EH (cell line): ENCODE results near the gene WNT9B.

Experiments used
- DNase-seq: peaks from one replicate; pipeline ENCODE4 v3.0.0-alpha.2; 2015; ENCODE audit warnings: low read depth

Gene WNT9B

DNA sequence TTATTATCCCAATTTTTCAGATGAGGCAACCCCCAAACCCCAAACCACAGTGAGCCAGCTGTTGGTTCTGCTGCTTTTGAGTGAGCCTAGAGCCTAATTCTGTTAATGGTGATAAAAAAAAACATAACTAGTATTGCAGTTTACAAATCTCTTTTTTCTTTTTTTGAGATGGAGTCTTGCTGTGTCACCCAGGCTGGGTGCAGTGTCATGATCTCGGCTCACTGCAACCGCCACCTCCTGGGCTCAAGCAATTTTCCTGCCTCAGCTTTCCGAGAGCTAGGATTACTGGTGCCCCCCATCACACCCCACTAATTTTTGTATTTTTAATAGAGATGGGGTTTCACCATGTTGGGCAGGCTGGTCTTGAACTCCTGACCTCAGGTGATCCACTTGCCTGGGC, 3.1 kb downstream of the WNT9B start:
- DNase-seq: no peak

GRCh38 chr17:46854948-46855347, 3.6 kb downstream of the WNT9B start:
- peak; percentile 29 for DNase-seq

DNA sequence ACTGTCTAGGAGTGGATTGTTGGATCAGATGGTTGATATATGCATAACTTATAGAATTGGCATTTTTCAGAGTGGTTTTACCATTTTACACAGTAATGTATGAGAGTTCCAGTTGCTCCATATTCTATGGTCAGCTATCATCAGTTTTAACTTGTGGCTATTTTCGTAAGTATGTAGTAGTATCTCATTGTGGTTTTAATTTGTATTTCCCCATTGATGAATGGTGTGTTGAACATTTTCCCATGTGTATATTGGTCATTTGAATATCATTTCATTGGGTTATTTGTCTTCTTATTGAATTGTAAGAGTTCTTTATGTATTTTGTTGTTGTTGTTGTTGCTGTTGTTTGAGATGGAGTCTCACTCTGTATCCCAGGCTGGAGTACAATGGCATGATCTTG, 6.2 kb downstream of the WNT9B start:
- DNase-seq: no peak

GRCh38 chr17:46859996-46860395, 8.6 kb downstream of the WNT9B start:
- no peak for DNase-seq

- DNase-seq: no peak
These were observed 11.6 kb downstream of the WNT9B start for GRCh38 chr17:46862949-46863348.

- no peak for DNase-seq
These were observed 12.2 kb downstream of the WNT9B start for GRCh38 chr17:46863383-46864121.

- peak; percentile 91 for DNase-seq
These were observed 13.7 kb downstream of the WNT9B start for GRCh38 chr17:46865100-46865499.

DNA sequence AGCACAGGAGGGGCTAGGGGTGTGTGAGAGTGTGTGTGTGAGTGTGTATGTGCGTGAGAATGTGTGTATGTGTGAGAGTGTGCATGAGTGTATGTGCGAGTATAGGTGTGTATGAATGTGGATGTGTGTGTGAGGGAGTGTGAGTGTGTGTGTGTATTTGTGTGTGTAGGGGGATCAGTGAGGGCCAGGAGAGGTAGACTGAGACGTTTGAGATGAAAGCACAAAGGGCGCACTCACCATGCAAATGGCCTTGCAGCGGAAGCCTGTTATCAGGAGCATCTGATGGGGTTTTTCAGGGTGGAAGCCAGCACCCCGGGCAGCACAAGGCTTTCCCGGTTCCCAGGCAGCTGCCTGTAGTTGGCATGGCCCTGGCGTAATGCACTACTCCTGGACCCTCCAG, 14.9 kb downstream of the WNT9B start:
- no peak for DNase-seq

DNA sequence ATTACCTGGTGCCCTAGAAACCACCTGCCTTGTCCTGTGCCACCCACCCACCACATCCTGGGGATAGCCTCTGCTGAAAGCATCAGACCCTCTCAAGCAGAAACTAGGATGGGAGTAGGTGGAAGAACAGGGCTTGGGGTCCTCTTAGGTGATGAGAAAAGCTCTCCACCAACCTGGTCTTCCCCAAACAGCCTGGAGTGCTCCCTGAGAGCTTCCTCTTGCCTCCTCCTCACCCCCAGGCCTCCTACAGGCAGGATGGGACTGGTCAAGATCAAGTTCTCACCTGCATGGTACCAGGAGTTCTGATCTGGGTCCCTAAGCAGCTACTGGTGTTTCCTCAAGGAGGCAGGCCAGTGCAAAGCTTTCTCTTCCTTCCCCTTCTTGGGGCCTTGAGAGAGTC, 15.4 kb downstream of the WNT9B start:
- no peak for DNase-seq

DNA sequence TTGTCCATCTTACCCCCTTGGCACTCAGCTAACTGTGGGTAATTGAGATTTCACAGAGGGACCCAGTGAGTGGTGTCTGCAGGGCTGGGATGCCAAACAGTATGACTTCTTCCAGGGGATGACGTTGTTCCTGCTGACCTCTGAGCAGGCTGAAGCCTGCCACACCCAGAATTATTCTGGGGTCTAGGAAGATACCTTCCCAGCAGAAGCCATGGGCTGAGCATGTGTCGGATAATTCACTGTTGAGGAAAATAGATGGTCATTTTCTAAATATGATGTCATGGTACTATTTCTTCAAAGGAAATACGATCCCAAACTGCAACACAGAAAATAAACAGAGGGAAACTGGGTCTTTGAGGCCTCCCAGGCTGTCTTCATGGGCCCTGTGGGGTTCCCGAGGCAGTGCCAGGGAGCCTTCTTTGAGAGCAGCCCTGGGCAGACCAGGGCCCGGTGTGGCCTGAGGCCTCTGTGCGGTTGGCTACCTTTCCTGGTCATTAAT, 17.4 kb downstream of the WNT9B start:
- DNase-seq: peak; percentile 18

DNA sequence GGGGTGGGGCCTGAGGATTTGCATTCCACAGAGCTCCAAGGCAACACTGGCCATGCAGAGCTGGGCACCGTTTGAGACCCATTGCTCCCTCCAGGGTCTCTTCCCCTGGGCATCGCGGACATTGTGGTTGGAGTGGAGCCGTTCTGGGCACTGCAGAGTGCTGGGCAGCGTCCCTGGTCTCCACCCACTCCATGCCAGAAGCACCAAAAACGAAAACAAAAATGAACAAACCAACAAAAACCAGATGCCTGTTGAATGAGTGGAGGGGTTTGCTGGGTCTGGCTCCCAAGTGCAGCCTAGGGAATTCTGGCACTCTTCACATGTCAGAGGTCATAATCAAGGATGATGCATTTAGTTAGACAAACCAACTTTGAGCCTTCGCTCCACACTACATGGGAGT, 17.9 kb downstream of the WNT9B start:
- DNase-seq: no peak

- DNase-seq: no peak
These were observed 18.8 kb downstream of the WNT9B start for GRCh38 chr17:46869975-46870803.

- DNase-seq: no peak
These were observed 21.0 kb downstream of the WNT9B start for GRCh38 chr17:46872421-46872820.

DNA sequence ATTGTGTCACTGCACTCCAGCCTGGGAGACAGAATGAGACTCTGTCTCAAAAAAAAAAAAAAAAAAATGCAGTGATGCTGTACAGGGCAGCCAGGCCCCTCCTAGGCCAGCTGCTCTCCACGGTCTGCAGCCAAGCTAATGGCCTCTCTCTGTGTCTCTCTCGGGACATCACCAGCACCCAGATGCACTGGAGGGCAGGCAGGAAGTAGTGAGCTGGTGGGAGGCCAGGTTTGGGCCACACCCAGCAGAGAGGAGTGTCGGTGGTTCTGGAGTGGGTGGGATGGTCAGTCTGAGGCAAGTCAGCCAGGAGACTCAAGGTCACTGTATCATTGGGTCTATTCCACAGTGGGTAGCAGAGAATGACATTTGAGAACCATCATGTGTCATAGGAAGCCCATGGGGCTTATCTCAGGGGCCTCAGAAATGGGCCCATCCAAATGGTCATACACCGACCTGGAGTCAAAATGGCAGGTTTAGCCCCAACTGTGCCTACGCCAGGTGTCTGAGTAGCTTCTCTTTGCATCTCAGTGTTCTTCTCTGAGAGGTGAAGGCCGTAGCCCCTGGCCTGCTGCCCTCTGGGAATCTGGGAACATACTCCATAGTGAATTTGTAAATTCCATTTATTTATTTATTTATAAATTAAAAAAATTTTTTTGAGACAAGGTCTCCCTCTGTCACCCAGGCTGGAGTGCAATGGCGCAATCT, 22.7 kb downstream of the WNT9B start:
- DNase-seq: no peak

DNA sequence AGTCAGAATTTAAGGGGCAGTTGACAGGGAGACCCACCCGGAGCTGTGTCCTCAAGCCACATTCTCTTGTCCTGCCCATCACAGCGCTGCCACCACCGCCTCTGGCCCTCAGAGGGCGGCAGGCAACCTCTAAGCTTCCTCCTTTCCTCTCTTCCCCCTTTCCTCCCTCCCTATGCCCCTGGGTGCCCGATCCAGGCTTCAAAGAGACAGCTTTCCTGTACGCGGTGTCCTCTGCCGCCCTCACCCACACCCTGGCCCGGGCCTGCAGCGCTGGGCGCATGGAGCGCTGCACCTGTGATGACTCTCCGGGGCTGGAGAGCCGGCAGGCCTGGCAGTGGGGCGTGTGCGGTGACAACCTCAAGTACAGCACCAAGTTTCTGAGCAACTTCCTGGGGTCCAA, 23.5 kb downstream of the WNT9B start:
- no peak for DNase-seq

DNA sequence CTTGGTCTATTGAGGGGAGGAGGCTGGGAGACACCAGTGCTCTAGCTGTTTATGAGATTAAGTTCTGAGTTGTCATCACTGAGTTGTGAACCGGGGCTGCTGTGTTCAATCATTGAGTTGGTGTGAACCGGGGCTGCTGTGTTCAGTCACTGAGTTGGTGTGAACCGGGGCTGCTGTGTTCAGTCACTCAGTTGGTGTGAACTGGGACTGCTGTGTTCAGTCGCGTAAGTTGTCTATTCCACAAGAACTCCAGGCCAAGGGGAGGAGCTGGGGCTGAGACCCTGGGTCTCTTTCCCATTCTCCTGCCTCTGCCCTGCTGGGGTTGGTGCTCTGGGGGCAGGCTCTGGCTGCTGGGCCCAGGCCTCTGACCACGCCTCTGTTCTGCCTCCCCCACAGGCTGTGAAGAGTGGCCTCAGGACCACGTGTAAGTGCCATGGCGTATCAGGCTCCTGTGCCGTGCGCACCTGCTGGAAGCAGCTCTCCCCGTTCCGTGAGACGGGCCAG, 24.5 kb downstream of the WNT9B start:
- DNase-seq: no peak

- DNase-seq: no peak
These were observed 25.0 kb downstream of the WNT9B start for GRCh38 chr17:46876353-46876887.

GRCh38 chr17:46876926-46877325, 25.5 kb downstream of the WNT9B start:
- DNase-seq: no peak

DNA sequence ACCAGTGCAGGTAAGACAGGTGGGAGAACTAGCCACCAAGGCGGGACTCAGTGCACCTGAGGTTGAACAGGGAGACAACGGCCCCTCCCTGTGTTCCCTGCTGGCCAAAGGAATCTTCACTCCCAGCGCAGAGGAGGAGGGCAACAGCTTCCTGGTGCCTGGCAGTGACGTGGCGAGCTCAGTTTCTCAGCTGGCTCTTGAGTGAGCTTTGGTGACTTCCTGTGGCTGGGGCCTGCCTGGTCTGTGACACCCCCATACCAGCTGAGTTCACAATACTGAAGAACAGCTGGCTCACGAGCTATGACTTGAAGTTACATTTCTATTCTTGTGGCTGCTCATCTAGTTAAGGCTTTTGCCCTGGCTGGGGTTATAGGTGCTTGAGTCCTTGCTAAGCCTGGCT, 26.1 kb downstream of the WNT9B start:
- no peak for DNase-seq

DNA sequence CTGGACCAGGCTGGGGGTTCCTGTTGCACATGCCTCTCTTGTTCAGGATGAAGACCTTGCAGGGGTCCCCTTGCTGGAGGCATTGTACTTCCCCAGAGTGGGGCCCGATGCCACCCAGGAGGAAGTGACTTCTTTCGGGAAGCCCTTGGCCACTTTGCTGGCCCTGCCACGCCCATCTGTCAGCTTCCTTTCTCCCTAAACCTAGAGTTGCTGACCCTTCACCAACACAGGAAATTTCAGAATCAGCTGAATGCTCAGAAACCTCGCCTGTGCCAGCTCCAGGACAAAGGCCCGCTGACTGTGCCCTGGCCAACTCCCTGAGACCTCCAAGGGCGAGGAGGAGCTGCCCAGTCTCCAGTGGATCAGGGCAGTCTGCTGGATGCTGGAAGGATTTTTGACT, 26.7 kb downstream of the WNT9B start:
- no peak for DNase-seq

- no peak for DNase-seq
These were observed 27.7 kb downstream of the WNT9B start for GRCh38 chr17:46879101-46879500.

DNA sequence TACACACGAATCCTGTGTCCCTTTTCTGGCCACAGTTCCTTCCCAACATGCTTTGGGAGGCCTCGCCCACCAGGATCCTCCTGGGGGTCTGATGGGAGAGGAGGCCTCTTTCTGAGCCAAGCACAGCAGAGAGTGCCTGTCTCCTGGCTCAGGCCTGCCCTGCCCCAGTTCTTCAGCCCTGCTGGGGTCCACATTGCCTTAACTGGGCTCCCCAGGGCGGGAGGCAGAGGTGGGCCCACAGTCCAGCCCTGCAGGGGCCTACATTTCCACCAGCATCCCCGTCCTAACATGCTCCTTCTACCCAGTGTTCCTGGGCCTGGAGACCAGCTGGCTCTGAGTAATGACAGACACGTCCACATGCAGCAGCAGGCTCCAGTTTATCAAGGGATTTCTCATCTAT, 29.6 kb downstream of the WNT9B start:
- no peak for DNase-seq
